Heart right ventricle (tissue), 16 donors: ENCODE data around the gene BRICD5. TPM values are rescaled to one million over a fixed set of nuclear protein-coding genes. Genes with fewer than 3 reads are reported as not detected.

Source experiments
- ATAC-seq, 8 donors: fragments of 200-7000 bp; cut with Tn5 transposase; one replicate each; pipeline ENCODE4 v1.9.1; 2020; ENCODE audit warnings: mild to moderate bottlenecking in 8 of 8, moderate library complexity in 8 of 8, moderate number of reproducible peaks in 1 of 8
- DNase-seq, 2 donors: peaks; one replicate each; pipeline ENCODE4 v3.0.0-alpha.2; 2020
- H3K27ac ChIP-seq, 10 donors: fragments of 200-600 bp; sonication (generic) in 2 of 10; one replicate each; pipeline versions ENCODE4 v1.5.0 to v1.8.0; 2020 to 2022; ENCODE audit warnings: mild to moderate bottlenecking in 3 of 10
- H3K27me3 ChIP-seq, 7 donors: fragments of 200-600 bp; one replicate each; pipeline ENCODE4 v1.8.0; 2021 to 2022; ENCODE audit warnings: mild to moderate bottlenecking in 2 of 7
- H3K36me3 ChIP-seq, 9 donors: fragments of 200-600 bp; sonication (generic) in 1 of 9; one replicate each; pipeline versions ENCODE4 v1.5.0 to v1.8.0; 2020 to 2022; ENCODE audit warnings: mild to moderate bottlenecking in 2 of 9
- H3K4me1 ChIP-seq, 9 donors: fragments of 200-600 bp; sonication (generic) in 1 of 9; one replicate each; pipeline versions ENCODE4 v1.5.0 to v1.8.0; 2020 to 2022; ENCODE audit warnings: mild to moderate bottlenecking in 4 of 9
- H3K4me3 ChIP-seq, 10 donors: fragments of 200-600 bp; sonication (generic) in 2 of 10; one replicate each; pipeline versions ENCODE4 v1.5.0 to v1.8.0; 2020 to 2022; ENCODE audit warnings: mild to moderate bottlenecking in 7 of 10, moderate library complexity in 2 of 10
- H3K9me3 ChIP-seq, 11 donors: fragments of 200-600 bp in 10 of 11; sonication (generic) in 2 of 11; one replicate each; pipeline versions ENCODE4 v1.5.0 to v1.8.0; 2013 to 2022; ENCODE audit warnings: mild to moderate bottlenecking in 2 of 11, control low read depth in 1 of 11, moderate library complexity in 1 of 11
- WGBS, 2 donors: extraction: QIAGEN DNeasy Blood & Tissue Kit; methylation state at CpG; one replicate each; pipeline ENCODE4 v1.1.7; 2013; ENCODE audit warnings: inconsistent platforms in 1 of 2; 5-methylcytosine and 5-hydroxymethylcytosine counted together
- intact Hi-C, 10 donors: fragments of 100-400 bp; cut with DNase I; formaldehyde crosslinking; loops; one replicate each; pipeline versions ENCODE4 v1.11.1 to v1.14.2; 2022
- polyA plus RNA-seq, 2 donors: library from polyadenylated mRNA; stranded (reverse); fragments of 200-250 nt; gene quantifications; one replicate each; pipeline ENCODE4 v1.2.3, GENCODE V29; 2013
- total RNA-seq, 10 donors: library from RNA; stranded (reverse); fragmentation: NEBNext Ultra II Directional in 3 of 10; extraction: Animal tissue kit (Norgen Biotek cat#: 25700) in 3 of 10; gene quantifications; one replicate each; pipeline versions ENCODE4 v1.2.1 to v1.2.4, GENCODE V29; 2021 to 2023
- TF ChIP-seq, protein P1 (sequence below), 9 donors: fragments of 200-600 bp; sonication (generic) in 2 of 9; IDR thresholded peaks; one replicate each; pipeline versions ENCODE4 v1.5.0 to v1.8.0; 2021 to 2022; ENCODE audit warnings: antibody characterized with exemption in 9 of 9, mild to moderate bottlenecking in 5 of 9, moderate library complexity in 1 of 9
- donor health status: Arrhythmogenic right ventricular cardiomyopathy.
- donor health status: ischemic (EF 13 %, LVEDD 7.1; RV severe dilation, severe dysfunction).
- donor health status: healthy with polysubstance abuse.
- donor health status: DM: no; HTN: yes; CAD: no.
- donor health status: DM: no; HTN: no; CAD: no.
- donor health status: ischemic (EF 25% LVEDD 6.9; RV normal size, moderate dysfunction).
- donor health status: ischemic (EF 25% LVEDD 5.7; RV mildly dilated, moderate dysfunction).
- donor health status: healthy.
- donor health status: DM: yes; HTN: yes; CAD: no.
- donor health status: Ischemic cardiomyopathy.
- donor health status: ischemic (EF 35%, LVEDD 5.7; RV mildly dilated, moderate dysfunction).
- donor health status: nonischemic (EF 11% LVEDD 7.7; RV severe dilation, severe dysfunction).
- donor health status: DM: yes; HTN: yes; CAD: no.
- donor health status: PGD.
- donor health status: ischemic (EF 29% LVEDD 5.4; RV normal size, mild dysfunction).
- donor health status: nonischemic (EF 23%, LVEDD 6.1; RV moderate dilation, normal function).

The BRICD5 gene
- total and polyA plus RNA-seq, 12 donors, result 4.3 to 31.7 (median 7.7) TPM

DNA sequence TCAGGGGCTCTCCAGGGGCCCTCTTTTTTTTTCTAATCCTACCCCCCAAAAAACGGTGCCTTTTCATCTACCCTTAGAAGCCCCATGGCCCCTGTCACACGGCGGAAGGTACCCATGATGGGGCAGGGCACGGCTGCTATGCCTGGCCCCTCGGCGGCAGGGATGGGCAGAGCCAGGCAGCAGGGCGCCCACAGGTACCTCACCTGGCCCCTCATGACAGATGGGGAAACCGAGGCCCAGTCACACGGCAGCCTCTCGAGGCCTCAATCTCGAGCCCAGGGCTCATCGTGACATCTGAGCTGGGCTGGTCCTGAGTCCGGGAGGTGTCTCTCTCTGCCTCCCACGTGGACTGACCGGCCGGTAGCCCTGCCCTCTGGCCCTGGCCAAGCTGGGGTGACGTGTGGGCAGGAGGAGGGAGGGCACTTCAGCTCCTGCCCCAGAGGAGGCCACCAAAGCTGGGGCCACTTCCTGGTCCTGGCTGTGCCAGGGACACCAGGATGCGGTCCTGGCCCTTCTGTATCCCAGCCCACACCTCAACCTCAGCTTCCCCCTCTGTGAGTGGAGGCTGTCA, 43.5 kb downstream of the BRICD5 start:
- TF ChIP-seq, protein P1, sequence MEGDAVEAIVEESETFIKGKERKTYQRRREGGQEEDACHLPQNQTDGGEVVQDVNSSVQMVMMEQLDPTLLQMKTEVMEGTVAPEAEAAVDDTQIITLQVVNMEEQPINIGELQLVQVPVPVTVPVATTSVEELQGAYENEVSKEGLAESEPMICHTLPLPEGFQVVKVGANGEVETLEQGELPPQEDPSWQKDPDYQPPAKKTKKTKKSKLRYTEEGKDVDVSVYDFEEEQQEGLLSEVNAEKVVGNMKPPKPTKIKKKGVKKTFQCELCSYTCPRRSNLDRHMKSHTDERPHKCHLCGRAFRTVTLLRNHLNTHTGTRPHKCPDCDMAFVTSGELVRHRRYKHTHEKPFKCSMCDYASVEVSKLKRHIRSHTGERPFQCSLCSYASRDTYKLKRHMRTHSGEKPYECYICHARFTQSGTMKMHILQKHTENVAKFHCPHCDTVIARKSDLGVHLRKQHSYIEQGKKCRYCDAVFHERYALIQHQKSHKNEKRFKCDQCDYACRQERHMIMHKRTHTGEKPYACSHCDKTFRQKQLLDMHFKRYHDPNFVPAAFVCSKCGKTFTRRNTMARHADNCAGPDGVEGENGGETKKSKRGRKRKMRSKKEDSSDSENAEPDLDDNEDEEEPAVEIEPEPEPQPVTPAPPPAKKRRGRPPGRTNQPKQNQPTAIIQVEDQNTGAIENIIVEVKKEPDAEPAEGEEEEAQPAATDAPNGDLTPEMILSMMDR (IDR thresholded peaks at IDR 0.05), result no peak
- DNase-seq (no peak), ATAC-seq (no peak)
- Histone ChIP-seq H3K4me3 (no peak overlapping the region), H3K36me3 (peaks cover 0 to 67% (median 18%) of the 10 kb centered on the region in 9 donors), H3K4me1 (peaks cover 0 to 14% (median 0%) of the 10 kb centered on the region in 9 donors), H3K9me3 (no peaks in the 10 kb centered on the region), H3K27me3 (no peaks in the 10 kb centered on the region), H3K27ac (no peak overlapping the region)
- 95% methylated on average over 18 of the region's 18 CpGs for WGBS, 2 donors
- intact Hi-C loops, result no loop called here

DNA sequence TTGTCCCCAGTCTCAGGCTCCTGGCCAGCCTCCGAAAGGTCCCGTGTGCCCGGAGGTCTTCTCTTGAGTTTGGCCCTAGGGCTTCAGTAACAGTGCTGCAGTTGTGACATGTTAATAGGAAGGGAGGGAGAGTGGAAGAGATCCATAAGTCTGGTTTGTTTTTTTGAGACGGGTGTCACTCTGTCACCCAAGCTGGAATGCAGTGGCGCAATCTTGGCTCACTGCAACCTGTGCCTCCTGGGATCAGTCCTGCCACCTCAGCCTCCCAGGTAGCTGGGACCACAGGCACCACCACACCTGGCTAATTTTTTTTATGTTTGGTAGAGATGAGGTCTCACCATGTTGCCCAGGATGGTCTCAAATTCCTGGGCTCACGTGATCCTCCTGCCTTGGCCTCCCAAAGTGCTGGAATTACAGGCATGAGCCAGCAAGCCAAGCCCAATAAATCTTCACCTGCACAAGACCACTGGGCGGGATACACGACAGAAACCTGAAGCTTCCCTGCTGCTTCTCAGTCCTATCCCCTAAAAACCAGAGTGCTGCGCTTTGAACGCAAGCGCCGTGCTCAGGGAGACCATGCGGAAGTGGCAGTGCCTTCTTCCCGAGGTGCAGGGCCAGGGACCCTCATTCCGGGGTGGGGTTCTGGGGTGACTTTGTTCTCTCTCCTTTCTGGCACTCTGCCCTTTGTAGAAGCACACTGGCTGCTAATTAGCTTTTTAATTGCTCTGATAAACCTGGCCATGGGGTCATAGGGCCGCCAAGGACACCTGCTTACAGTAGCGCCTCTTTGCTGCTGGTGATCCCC, 44.2 kb downstream of the BRICD5 start:
- intact Hi-C loops, result no loop called here
- Histone ChIP-seq H3K9me3 (no peaks in the 10 kb centered on the region), H3K27me3 (no peaks in the 10 kb centered on the region), H3K27ac (no peak overlapping the region), H3K36me3 (peaks cover 0 to 60% (median 15%) of the 10 kb centered on the region in 9 donors), H3K4me1 (peaks cover 0 to 15% (median under 1%) of the 10 kb centered on the region in 9 donors), H3K4me3 (no peak overlapping the region)
- 93% methylated on average over 17 of the region's 17 CpGs for WGBS, 2 donors
- TF ChIP-seq, protein P1 (IDR thresholded peaks at IDR 0.05), result no peak
- DNase-seq (no peak), ATAC-seq (no peak)

DNA sequence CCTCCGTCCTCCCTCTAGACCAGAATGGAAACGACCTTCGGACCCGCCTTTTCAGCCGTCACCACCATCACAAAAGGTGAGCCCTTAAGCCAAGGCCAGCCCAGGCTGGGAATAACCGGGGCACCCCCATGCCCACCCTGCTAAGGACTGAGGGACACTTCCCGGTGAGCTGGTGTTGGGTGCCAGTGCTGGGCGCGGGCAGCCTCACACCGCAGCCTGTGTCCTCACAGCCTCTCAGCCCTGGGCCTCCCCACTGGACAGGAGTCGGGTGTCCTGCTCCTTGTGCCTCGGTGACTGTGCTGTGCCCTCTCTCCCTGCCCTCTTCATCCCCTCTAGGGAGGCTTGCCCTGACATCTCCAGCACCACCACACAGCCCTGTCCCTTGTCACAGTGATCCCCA, 44.8 kb downstream of the BRICD5 start:
- no peak overlapping the region for H3K4me3 ChIP-seq
- no peaks in the 10 kb centered on the region for H3K9me3 ChIP-seq
- DNase-seq (no peak), ATAC-seq (no peak)
- H3K27me3 ChIP-seq, result no peaks in the 10 kb centered on the region
- 94 to 95% methylated on average over 12 of the region's 12 CpGs for WGBS, 2 donors
- TF ChIP-seq, protein P1 (IDR thresholded peaks at IDR 0.05), result no peak
- H3K4me1 ChIP-seq, result peaks cover 0 to 19% (median 7%) of the 10 kb centered on the region in 9 donors
- no peak overlapping the region for H3K27ac ChIP-seq
- H3K36me3 ChIP-seq, result peaks cover 0 to 54% (median 11%) of the 10 kb centered on the region in 9 donors
- intact Hi-C loops, result no loop called here

DNA sequence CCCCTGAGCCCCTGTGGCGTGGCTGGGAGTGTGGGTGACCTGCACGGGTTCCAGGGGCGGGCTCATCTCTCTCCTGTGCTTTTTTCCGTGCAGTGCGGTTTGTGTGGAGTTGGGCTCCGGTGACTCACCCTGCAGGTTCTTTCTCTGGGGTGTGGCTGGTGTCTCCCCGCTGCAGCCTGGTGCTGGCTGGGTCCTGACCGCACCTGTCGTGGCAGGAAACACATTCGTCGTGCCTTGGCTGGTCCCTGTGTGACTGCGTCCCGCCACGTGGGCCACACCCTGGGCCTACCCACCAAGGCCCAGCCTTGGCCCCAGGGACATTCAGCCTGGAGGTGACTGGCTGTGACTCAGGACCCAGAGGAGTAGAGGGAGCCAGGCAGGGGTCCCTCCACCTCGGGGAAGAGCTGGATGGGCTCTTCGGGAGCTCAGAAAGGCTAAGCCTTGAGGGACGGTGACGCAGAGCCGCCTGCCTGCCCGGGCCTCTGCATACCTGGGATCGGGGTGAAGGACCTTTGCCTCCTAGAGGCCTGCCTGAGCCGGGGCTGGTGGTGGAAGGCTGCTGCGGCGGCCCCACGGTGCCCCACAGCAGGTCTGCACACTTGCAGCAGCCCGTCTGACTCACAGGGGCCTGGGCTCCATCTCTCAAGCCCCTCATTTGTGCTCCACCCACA, 47.3 kb downstream of the BRICD5 start:
- DNase-seq, result no peak
- H3K4me3 ChIP-seq, result no peak overlapping the region
- H3K36me3 ChIP-seq, result peaks cover 0 to 33% (median 11%) of the 10 kb centered on the region in 9 donors
- no peak overlapping the region for H3K27ac ChIP-seq
- peaks cover 0 to 35% (median 19%) of the 10 kb centered on the region in 9 donors for H3K4me1 ChIP-seq
- ATAC-seq, result no peak
- WGBS, 2 donors, result 95 to 96% methylated on average over 26 of the region's 26 CpGs
- TF ChIP-seq, protein P1 (IDR thresholded peaks at IDR 0.05), result no peak
- H3K9me3 ChIP-seq, result no peaks in the 10 kb centered on the region
- intact Hi-C loops, result no loop called here
- no peaks in the 10 kb centered on the region for H3K27me3 ChIP-seq
